Tibial artery (tissue), 4 donors: ENCODE measurements around the gene MGP.

Source experiments
- DNase-seq, 2 donors: peaks; one replicate each; pipeline ENCODE4 v3.0.0-alpha.2; 2019
- H3K27ac ChIP-seq, 2 donors: fragments of 200-600 bp; sonication (generic) in 1 of 2; 1 replicate in 1 of 2; 2 replicates in 1 of 2; pipeline ENCODE4 v1.5.1; 2018 to 2019; ENCODE audit warnings: mild to moderate bottlenecking in 1 of 2
- H3K27me3 ChIP-seq, 2 donors: fragments of 200-600 bp; sonication (generic) in 1 of 2; one replicate each; pipeline versions ENCODE4 v1.5.1 to v1.6.0; 2016 to 2019
- H3K36me3 ChIP-seq, 3 donors: fragments of 200-600 bp; sonication (generic) in 2 of 3; one replicate each; pipeline ENCODE4 v1.5.1; 2016 to 2019; ENCODE audit warnings: mild to moderate bottlenecking in 2 of 3
- H3K4me1 ChIP-seq, 4 donors: fragments of 200-600 bp; sonication (generic) in 2 of 4; 1 replicate in 3 of 4; 2 replicates in 1 of 4; pipeline ENCODE4 v1.5.1; 2016 to 2019
- H3K4me3 ChIP-seq, 2 donors: fragments of 200-600 bp; sonication (generic) in 1 of 2; 1 replicate in 1 of 2; 2 replicates in 1 of 2; pipeline ENCODE4 v1.5.1; 2018 to 2019; ENCODE audit warnings: mild to moderate bottlenecking in 2 of 2
- H3K9me3 ChIP-seq, 3 donors: fragments of 200-600 bp; sonication (generic) in 1 of 3; one replicate each; pipeline ENCODE4 v1.5.1; 2016 to 2019
- CTCF ChIP-seq, 2 experiments: fragments of 200-600 bp in 1 of 2; fragments of 450-650 bp in 1 of 2; IDR thresholded peaks; one replicate each; pipeline ENCODE4 v1.5.1; 2017 to 2019; ENCODE audit warnings: antibody characterized with exemption in 2 of 2, mild to moderate bottlenecking in 1 of 2, moderate library complexity in 1 of 2
- intact Hi-C: fragments of 100-400 bp; cut with DNase I; formaldehyde crosslinking; loops from one replicate; pipeline ENCODE4 v1.15.0; 2023; ENCODE audit warnings: low total_unique reads

Gene MGP

DNA sequence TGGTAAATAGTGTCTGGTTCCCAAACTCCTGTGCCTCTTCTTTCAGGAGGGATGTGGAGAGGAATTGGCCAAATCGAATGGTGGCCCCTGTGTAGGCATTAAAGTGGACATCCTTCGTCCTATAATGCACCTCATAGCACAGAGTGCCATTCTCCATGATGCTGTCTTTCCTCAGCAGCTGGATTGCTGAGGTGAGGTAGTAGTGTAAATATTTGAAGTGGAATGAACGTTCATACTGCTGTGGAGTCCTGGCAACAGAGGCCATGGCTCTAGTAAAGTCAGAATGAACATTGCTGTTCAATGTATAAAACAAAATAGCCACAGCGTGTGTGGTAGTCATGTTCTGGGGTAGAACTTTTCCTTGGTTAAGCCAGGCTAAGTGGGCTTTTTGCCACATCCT is 45.0 kb downstream of the MGP start:
- H3K4me3 ChIP-seq, result no peak overlapping the region
- intact Hi-C loops, result loop anchor here (5.0 kb wide), 1 partner anchor 157 kb away; no protein-coding TSS in a partner anchor
- peak overlapping the region; percentile 80 for H3K27ac ChIP-seq
- H3K36me3 ChIP-seq, result no peaks in the 10 kb centered on the region
- TF ChIP-seq CTCF (IDR thresholded peaks at IDR 0.05), result no peak
- no peaks in the 10 kb centered on the region for H3K27me3 ChIP-seq
- no peaks in the 10 kb centered on the region for H3K9me3 ChIP-seq
- no peak for DNase-seq
- H3K4me1 ChIP-seq, result peaks cover 0 to 72% (median 33%) of the 10 kb centered on the region in 4 donors

- no peak overlapping the region for H3K4me3 ChIP-seq
- H3K9me3 ChIP-seq, result no peaks in the 10 kb centered on the region
- H3K27ac ChIP-seq, result peak overlapping the region in 1 of 2 donors; percentile 80
- no peaks in the 10 kb centered on the region for H3K27me3 ChIP-seq
- intact Hi-C loops, result no loop called here
- no peak for TF ChIP-seq CTCF (IDR thresholded peaks at IDR 0.05)
- H3K36me3 ChIP-seq, result no peaks in the 10 kb centered on the region
- no peak for DNase-seq
- peaks cover 0 to 70% (median 33%) of the 10 kb centered on the region in 4 donors for H3K4me1 ChIP-seq
Observed at GRCh38 chr12:14839262-14839661, 46.4 kb downstream of the MGP start.

DNA sequence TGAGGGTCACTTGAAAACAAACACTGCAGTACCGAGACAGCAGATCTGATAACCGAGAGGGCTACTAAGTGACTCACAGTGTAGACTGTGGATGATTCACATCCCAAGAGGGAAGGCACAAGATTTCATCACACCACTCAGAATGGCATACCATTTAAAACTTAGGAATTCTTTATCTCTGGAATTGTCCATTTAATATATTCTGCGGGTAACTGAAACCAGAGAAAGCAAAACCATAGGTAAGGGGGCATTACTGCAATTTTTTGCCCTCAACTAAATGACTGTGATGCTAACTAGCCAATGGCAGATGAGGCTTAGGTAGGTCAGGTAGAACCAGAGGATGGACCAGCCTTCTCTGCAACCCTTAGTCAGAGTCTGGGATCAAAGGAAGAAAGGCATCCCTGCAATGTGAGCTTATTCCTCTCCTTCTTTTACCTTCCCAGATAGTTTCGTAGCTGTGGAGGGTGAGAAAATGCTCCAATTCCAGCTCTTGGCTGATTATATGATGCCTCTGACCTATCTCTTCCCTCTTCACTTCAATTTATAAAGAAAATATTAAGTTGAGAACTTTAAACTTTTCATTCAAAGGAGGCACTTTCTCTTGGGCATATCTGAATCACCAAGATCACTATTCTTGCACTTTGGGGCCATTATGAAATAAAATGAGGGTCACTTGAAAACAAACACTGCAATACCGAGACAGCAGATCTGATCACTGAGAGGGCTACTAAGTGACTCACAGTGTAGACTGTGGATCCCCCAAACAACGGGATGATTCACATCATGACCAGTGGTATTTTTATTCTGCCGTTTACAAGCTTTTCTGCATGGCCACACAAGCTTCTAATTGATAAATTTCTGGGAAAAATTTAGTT is 49.1 kb downstream of the MGP start:
- peak in 1 of 2 donors; percentile 33 for DNase-seq

GRCh38 chr12:14834509-14834908 is 51.1 kb downstream of the MGP start:
- Histone ChIP-seq H3K4me3 (no peak overlapping the region), H3K4me1 (peaks cover 0 to 26% (median 0%) of the 10 kb centered on the region in 4 donors), H3K27me3 (no peaks in the 10 kb centered on the region), H3K9me3 (no peaks in the 10 kb centered on the region), H3K36me3 (no peaks in the 10 kb centered on the region), H3K27ac (peak overlapping the region in 1 of 2 donors; percentile 17)
- no peak for TF ChIP-seq CTCF (IDR thresholded peaks at IDR 0.05)
- DNase-seq, result no peak
- intact Hi-C loops, result no loop called here

More for the DNA sequence above, 49.1 kb downstream of the MGP start:
- Histone ChIP-seq H3K9me3 (no peaks in the 10 kb centered on the region), H3K4me3 (no peak overlapping the region), H3K4me1 (peaks cover 0 to 44% (median 17%) of the 10 kb centered on the region in 4 donors), H3K27me3 (no peaks in the 10 kb centered on the region), H3K27ac (peak overlapping the region in 1 of 2 donors; percentile 27), H3K36me3 (no peaks in the 10 kb centered on the region)
- intact Hi-C loops, result no loop called here
- no peak for TF ChIP-seq CTCF (IDR thresholded peaks at IDR 0.05)

DNA sequence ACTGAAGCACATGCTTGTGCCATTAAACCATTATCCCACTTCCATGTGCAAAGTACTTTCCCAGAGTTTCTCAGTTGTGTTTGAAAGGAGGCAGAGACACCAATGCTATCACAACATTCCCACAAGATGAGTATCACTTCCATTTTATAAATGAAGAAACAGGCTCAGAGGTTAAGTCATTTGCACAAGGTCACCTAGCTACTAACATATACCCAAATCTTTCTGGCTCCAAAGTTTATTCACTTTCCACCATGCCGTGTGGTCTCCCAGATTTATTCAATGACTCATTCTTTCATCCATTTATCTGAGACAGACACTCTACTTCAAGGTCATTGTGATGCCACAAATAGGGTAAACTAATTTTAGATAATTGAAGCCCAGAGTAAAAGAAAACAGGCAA is 51.7 kb downstream of the MGP start:
- no peak for TF ChIP-seq CTCF (IDR thresholded peaks at IDR 0.05)
- H3K27ac ChIP-seq, result no peak overlapping the region
- H3K4me1 ChIP-seq, result peaks cover 0 to 21% (median 0%) of the 10 kb centered on the region in 4 donors
- H3K4me3 ChIP-seq, result no peak overlapping the region
- DNase-seq, result no peak
- H3K9me3 ChIP-seq, result no peaks in the 10 kb centered on the region
- H3K36me3 ChIP-seq, result no peaks in the 10 kb centered on the region
- intact Hi-C loops, result no loop called here
- no peaks in the 10 kb centered on the region for H3K27me3 ChIP-seq
